OCI-LY1 (cell line): Measurements from ENCODE around the gene P2RY8.
A peak's percentile ranks its signal among the peaks of the same experiment; 100 is the strongest.

Experiments
- H2AFZ ChIP-seq: fragments of 200-600 bp; sonication (generic), shearing (Covaris generic); 2 replicates; pipeline ENCODE4 v1.6.0; 2014; ENCODE audit warnings: antibody characterized with exemption, mild to moderate bottlenecking, low read length
- H3F3A ChIP-seq: fragments of 200-600 bp; sonication (generic), shearing (Covaris generic); 2 replicates; pipeline ENCODE4 v1.6.0; 2014; ENCODE audit warnings: mild to moderate bottlenecking, antibody characterized with exemption, low read length, moderate library complexity; ENCODE audit not compliant: insufficient read depth
- H3K27ac ChIP-seq: fragments of 200-600 bp; sonication (generic); 2 replicates; pipeline ENCODE4 v1.5.1; 2014; ENCODE audit warnings: low read length, mixed run types, mild to moderate bottlenecking, low read depth; ENCODE audit not compliant: poor library complexity, severe bottlenecking
- H3K27me3 ChIP-seq: fragments of 200-600 bp; sonication (generic); 2 replicates; pipeline ENCODE4 v1.6.0; 2014; ENCODE audit warnings: antibody characterized with exemption, mild to moderate bottlenecking, low read length, moderate library complexity; ENCODE audit not compliant: insufficient read depth
- H3K36me3 ChIP-seq: fragments of 200-600 bp; sonication (generic); 2 replicates; pipeline ENCODE4 v1.6.1; 2014; ENCODE audit warnings: mild to moderate bottlenecking, antibody characterized with exemption, low read length, moderate library complexity, mixed read lengths; ENCODE audit not compliant: insufficient read depth
- H3K4me1 ChIP-seq: fragments of 200-600 bp; sonication (generic); 2 replicates; pipeline ENCODE4 v1.5.1; 2014; ENCODE audit warnings: mild to moderate bottlenecking, low read length, moderate library complexity; ENCODE audit not compliant: insufficient read depth, severe bottlenecking
- H3K4me2 ChIP-seq: fragments of 200-600 bp; sonication (generic), shearing (Covaris generic); 2 replicates; pipeline ENCODE4 v1.6.1; 2014; ENCODE audit warnings: low read length
- H3K4me3 ChIP-seq: fragments of 200-600 bp; sonication (generic); 2 replicates; pipeline ENCODE4 v1.5.1; 2014; ENCODE audit warnings: low read length, low read depth, mild to moderate bottlenecking, mixed read lengths; ENCODE audit not compliant: poor library complexity, severe bottlenecking
- H3K79me2 ChIP-seq: fragments of 200-600 bp; shearing (Covaris generic); 2 replicates; pipeline ENCODE4 v1.6.1; 2016; ENCODE audit warnings: mixed run types, low read length, mixed read lengths; ENCODE audit not compliant: insufficient read depth
- H3K9ac ChIP-seq: fragments of 200-600 bp; sonication (generic), shearing (Covaris generic); 2 replicates; pipeline ENCODE4 v1.6.1; 2014; ENCODE audit warnings: mild to moderate bottlenecking, low read length, mixed read lengths
- H3K9me2 ChIP-seq: fragments of 200-600 bp; sonication (generic), shearing (Covaris generic); 2 replicates; pipeline ENCODE4 v1.6.1; 2014; ENCODE audit warnings: low read depth, mild to moderate bottlenecking, low read length, mixed read lengths
- H3K9me3 ChIP-seq: fragments of 200-600 bp; shearing (Covaris generic); 2 replicates; pipeline ENCODE4 v1.6.1; 2014; ENCODE audit warnings: low read length, mixed read lengths
- H4K20me1 ChIP-seq: fragments of 200-600 bp; sonication (generic), shearing (Covaris generic); 2 replicates; pipeline ENCODE4 v1.6.0; 2016; ENCODE audit warnings: mild to moderate bottlenecking, low read length; ENCODE audit not compliant: insufficient read depth
- CTCF ChIP-seq: fragments of 200-600 bp; sonication (generic), shearing (Covaris generic); IDR thresholded peaks from 2 replicates; pipeline ENCODE4 v1.5.1; 2017; ENCODE audit warnings: mild to moderate bottlenecking, antibody characterized with exemption, low read length, moderate library complexity, mixed read lengths
- EZH2 ChIP-seq: fragments of 200-600 bp; sonication (generic), shearing (Covaris generic); IDR thresholded peaks from 2 replicates; pipeline ENCODE4 v1.8.0; 2017; ENCODE audit warnings: borderline replicate concordance, mixed run types, mild to moderate bottlenecking, antibody characterized with exemption, low read length, moderate library complexity, mixed read lengths

Gene P2RY8

GRCh38 chrX:1420371-1420770 is 116.6 kb downstream of the P2RY8 start:
- Histone ChIP-seq H3K4me3 (no peak overlapping the region), H3K9ac (no peak overlapping the region; the same call in 1 of the 2 replicates), H3K9me2 (no peaks in the 10 kb centered on the region), H3F3A (no peaks in the 10 kb centered on the region), H3K4me2 (no peak overlapping the region), H4K20me1 (no peaks in the 10 kb centered on the region), H3K4me1 (peaks cover 17% of the 10 kb centered on the region), H3K9me3 (peaks cover 10% of the 10 kb centered on the region), H2AFZ (no peak overlapping the region), H3K27me3 (no peaks in the 10 kb centered on the region), H3K27ac (peak overlapping the region; percentile 42), H3K79me2 (no peaks in the 10 kb centered on the region), H3K36me3 (peaks cover 85% of the 10 kb centered on the region)
- TF ChIP-seq CTCF (no peak), EZH2 (no peak)

GRCh38 chrX:1419545-1420355 is 117.2 kb downstream of the P2RY8 start:
- Histone ChIP-seq H3K4me1 (peaks cover 17% of the 10 kb centered on the region), H3K9me3 (peaks cover 10% of the 10 kb centered on the region), H3K9me2 (no peaks in the 10 kb centered on the region), H3K27ac (peak overlapping the region; percentile 42), H3K79me2 (no peaks in the 10 kb centered on the region), H3K27me3 (no peaks in the 10 kb centered on the region), H3F3A (no peaks in the 10 kb centered on the region), H3K4me3 (no peak overlapping the region), H3K4me2 (no peak overlapping the region), H3K9ac (no peak overlapping the region; the same call in 1 of the 2 replicates), H3K36me3 (peaks cover 79% of the 10 kb centered on the region), H2AFZ (no peak overlapping the region), H4K20me1 (no peaks in the 10 kb centered on the region)
- TF ChIP-seq CTCF (no peak), EZH2 (no peak)

- Histone ChIP-seq H3K9me2 (no peaks in the 10 kb centered on the region), H3K4me1 (peaks cover 17% of the 10 kb centered on the region), H3K79me2 (no peaks in the 10 kb centered on the region), H3K27me3 (no peaks in the 10 kb centered on the region), H4K20me1 (no peaks in the 10 kb centered on the region), H3K27ac (peak overlapping the region; percentile 42), H3F3A (no peaks in the 10 kb centered on the region), H3K9me3 (peaks cover 10% of the 10 kb centered on the region), H3K4me2 (no peak overlapping the region), H2AFZ (no peak overlapping the region), H3K36me3 (peaks cover 79% of the 10 kb centered on the region), H3K4me3 (no peak overlapping the region), H3K9ac (no peak overlapping the region)
- TF ChIP-seq EZH2, result no peak
- TF ChIP-seq CTCF, result no peak
These were observed 118.0 kb downstream of the P2RY8 start for GRCh38 chrX:1418901-1419544.
